Hepatic stellate cell (primary cell): ENCODE results near the gene SWT1.
"Not testable (repeated sequence)": the region's sequence is repeated elsewhere in the genome, so short reads cannot be mapped to it uniquely, and the experiment has no call there.

Source experiments
- DNase-seq: peaks from one replicate; pipeline ENCODE4 v3.0.0; 2011; ENCODE audit warnings: low spot score

The SWT1 gene

DNA sequence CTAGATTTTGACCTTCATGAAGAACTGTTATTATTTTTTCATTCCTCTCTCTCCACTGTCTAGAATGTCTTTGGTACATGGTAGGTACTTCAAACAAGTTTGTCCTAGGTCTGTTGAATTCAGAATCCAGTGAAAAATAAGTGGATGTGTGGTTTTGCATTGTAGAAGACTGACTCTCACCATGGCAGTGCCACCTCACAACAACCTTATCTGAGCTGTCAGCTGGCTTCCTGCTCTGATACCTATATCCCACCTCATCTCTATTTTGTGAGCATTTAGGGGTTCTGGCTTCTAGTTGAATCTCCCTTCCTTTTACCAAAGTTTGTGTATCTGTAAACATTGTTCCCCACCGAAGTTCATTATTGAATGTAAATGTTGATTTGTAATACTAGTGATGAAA lies 9.1 kb downstream of the SWT1 start:
- DNase-seq = no peak

GRCh38 chr1:185170291-185170848 lies 13.4 kb downstream of the SWT1 start:
- peak; percentile 28 for DNase-seq

GRCh38 chr1:185193756-185194155 lies 36.8 kb downstream of the SWT1 start:
- DNase-seq = no peak

- DNase-seq = not testable (repeated sequence)
These were observed 41.7 kb downstream of the SWT1 start for GRCh38 chr1:185198712-185199111.

DNA sequence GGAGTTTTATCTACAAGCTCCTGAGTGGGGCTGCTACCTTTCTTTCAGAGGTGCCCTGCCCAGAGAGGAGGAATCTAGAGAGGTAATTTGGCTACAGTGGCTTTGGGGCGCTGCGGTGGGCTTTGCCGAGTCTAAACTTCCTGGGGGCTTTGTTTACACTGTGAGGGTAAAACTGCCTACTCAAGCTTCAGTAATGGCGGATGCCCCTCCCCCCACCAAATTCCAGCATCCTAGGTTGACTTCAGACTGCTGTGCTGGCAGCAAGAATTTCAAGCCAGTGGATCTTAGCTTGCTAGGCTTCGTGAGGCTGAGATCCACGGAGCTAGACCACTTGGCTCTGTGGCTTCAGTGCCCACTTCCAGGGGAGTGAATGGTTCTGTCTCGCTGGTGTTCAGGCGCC lies 43.9 kb downstream of the SWT1 start:
- no peak for DNase-seq

DNA sequence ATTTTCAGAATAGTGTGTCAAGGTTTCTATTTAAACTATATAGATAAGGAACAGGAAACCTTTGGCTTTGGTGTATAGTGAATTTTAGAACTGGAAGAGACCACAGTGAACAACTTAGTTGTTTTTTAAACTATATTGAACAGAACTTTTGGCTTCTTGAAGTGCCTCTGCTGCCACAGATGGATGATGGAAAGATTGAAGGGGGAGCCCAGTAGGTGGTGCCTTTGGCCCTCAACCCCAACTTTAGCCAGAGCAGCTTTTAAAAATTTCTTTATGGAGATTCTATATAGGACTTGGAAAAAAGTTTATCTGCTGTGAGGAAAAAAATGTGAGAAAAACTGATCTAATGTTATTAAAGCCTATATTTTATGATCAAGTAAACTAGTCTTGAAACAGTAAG lies 50.2 kb downstream of the SWT1 start:
- DNase-seq = no peak

DNA sequence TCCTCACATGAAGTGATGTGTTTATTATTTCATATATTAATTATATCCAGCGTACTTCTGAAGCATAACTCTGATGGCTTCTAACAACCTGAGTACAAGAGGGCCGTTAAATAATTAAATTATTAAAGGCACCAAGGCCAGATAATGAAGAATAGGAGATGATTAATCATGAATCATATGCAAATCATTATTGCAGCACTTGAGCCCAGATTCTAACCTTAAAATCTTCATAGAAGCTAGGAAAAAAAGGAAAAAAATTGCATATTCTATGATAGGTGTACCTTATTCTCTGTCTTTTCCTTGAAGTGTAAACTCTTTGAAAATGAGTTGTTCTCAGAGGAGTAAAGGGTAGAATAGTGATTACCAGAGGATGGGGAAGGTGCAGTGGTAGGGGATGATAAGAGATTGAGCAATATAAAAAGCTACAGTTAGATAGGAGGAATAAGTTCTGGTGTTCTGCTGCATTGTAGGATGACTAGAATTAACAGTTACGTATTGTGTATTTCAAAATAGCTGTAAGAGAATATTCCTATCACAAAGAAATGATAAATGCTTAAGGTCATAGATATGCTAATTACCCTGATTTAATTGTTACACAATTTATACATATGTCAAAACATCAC lies 51.1 kb downstream of the SWT1 start:
- no peak for DNase-seq

- DNase-seq = no peak
These were observed 51.7 kb downstream of the SWT1 start for GRCh38 chr1:185208626-185209180.

DNA sequence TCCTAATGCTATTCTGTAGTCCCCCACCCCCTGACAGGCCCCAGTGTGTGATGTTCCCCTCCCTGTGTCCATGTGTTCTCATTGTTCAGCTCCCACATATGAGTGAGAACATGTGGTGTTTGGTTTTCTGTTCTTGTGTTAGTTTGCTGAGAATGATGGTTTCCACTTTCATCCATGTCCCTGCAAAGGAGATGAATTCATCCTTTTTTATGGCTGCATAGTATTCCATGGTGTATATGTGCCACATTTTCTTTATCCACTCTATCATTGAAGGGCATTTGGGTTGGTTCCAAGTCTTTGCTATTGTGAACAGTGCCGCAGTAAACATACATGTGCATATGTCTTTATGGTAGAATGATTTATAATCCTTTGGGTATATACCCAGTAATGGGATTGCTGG lies 52.4 kb downstream of the SWT1 start:
- DNase-seq = not testable (repeated sequence)

GRCh38 chr1:185213091-185213490 lies 56.1 kb downstream of the SWT1 start:
- no peak for DNase-seq

DNA sequence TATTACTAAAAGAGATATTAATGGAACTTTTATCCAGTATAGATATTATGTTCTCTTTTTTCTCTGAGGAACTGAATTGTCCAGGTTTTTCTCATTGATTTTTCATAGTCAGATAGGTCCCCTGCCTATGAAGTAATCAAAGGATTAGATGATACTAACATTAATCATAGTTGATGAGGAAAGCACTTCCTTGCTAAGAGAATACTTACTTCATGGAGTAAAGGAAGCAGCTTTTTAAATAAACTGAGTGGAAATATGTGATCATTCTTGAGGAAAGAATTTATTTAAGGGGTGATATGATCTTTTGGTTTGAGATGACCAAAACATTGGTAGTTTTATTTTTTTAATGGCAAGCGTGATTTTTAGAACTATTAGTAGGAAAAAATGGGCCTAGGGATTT lies 58.9 kb downstream of the SWT1 start:
- no peak for DNase-seq

DNA sequence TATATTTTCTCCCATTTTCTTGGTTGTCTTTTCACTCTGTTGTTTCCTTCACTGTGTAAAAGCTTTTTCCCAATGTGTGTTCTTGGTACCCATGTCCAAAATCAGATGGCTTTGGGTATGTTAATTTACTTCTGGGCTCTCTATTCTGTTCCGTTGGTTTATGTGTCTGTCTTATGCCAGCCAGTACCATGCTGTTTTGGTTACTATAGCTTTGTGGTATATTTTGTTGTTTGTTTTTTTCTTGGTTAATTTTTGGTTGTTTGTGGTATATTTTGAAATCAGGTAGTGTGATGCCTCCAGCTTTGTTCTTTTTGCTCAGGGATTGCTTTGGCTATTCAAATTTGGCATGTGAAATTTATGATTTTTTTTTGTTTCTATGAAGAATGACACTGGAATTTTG lies 67.2 kb downstream of the SWT1 start:
- no peak for DNase-seq

GRCh38 chr1:185227161-185227560 lies 70.2 kb downstream of the SWT1 start:
- DNase-seq = no peak

GRCh38 chr1:185228979-185229378 lies 72.0 kb downstream of the SWT1 start:
- DNase-seq = no peak

DNA sequence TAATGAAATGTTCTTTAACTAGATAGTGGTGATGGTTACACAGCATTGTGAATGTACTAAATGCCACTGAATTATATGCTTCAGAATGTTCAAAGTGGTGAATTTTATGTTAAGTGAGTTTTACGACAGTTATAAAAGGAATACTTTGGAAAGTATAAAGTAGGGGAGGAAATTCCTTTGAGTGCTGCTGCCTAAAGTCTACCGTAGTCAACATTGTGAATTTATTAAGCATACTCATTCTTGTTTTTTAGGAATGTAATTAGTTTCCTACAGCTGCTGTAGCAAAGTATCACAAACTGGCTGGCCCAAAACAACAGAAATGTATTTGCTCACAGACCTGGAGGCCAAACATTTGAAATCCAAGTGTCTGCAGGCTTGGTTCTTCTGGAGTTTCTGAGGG lies 73.0 kb downstream of the SWT1 start:
- no peak for DNase-seq

- no peak for DNase-seq
These were observed 75.9 kb downstream of the SWT1 start for GRCh38 chr1:185232874-185233273.

DNA sequence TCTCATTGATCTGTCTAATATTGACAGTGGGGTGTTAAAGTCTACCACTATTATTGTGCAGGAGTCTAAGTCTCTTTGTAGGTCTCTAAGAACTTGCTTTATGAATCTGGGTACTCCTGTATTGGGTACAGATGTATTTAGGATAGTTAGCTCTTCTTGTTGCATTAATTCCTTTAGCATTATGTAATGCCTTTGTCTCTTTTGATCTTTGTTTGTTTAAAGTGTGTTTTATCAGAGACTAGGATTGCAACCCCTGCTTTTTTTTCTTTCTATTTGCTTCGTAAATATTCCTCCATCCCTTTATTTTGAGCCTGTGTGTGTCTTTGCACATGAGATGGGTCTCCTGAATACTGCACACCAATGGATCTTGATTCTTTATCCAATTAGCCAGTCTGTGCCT lies 77.2 kb downstream of the SWT1 start:
- not testable (repeated sequence) for DNase-seq

DNA sequence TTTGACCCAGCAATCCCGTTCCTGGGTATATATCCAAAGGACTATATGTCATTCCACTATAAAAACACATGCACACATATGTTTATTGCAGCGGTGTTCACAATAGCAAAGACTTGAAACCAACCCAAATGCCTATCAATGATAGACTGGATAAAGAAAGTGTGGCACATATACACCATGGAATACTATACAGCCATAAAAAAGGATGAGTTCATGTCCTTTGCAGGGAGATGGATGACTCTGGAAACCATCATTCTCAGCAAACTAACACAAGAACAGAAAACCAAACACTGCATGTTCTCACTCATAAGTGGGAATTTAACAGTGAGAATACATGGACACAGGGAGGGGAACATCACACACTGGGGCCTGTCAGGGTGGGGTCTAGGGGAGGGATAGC lies 80.2 kb downstream of the SWT1 start:
- DNase-seq = not testable (repeated sequence)

DNA sequence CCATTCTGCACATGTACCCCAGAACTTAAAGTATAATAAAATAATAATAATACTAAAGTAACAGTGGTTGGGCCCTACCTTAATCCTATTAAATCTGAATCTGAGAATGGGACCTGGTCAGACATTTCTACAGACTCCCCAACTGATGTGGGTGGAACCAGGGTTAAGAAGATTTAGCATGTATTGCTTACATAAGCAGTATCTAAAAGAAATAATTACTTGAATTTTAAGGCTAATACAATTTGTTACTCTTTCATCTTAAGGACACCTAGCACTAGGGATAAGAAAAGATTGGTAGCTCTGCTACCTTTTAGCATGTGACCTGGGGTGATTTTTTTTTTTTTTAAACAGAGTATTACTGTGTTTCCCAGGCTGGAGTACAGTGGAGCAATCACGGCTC lies 80.7 kb downstream of the SWT1 start:
- DNase-seq = no peak

DNA sequence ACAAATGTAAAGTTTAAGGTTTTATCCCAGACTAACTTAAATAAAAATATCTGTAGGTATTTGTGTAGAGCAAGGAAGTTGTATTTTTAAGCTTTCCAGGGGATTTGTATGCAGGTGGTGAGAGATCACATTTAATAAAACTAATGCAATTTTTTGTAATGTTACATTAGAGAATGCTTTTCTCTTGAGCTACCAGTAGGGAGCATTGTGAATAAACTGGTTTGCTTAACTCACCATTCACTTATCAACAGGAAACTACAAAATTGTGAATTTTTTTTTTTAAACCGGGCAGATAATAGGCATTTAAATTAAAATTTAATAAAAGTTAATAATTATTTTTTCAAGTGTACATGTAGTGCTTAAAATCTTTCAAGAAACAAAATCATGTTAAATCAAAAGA lies 81.5 kb downstream of the SWT1 start:
- no peak for DNase-seq

GRCh38 chr1:185239861-185240260 lies 82.9 kb downstream of the SWT1 start:
- DNase-seq = no peak

DNA sequence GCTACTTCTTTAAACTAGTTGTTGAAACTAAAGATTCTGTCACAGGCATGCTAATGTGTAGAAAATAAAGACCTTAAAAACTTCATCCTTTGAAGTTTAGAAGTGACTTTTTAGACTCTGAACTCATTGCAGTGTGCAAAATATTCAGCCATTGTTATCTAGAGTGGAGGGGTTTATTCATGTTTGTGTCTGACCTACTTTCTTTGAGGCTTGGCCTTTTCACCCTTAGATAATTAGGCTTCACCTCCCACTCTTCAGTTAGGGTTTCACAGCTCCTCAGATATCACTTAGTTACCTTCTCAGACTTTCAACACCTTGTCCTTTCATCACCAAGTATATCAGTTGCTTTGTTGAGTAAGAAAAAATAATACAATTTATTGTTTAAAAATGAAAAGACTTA lies 84.2 kb downstream of the SWT1 start:
- no peak for DNase-seq

DNA sequence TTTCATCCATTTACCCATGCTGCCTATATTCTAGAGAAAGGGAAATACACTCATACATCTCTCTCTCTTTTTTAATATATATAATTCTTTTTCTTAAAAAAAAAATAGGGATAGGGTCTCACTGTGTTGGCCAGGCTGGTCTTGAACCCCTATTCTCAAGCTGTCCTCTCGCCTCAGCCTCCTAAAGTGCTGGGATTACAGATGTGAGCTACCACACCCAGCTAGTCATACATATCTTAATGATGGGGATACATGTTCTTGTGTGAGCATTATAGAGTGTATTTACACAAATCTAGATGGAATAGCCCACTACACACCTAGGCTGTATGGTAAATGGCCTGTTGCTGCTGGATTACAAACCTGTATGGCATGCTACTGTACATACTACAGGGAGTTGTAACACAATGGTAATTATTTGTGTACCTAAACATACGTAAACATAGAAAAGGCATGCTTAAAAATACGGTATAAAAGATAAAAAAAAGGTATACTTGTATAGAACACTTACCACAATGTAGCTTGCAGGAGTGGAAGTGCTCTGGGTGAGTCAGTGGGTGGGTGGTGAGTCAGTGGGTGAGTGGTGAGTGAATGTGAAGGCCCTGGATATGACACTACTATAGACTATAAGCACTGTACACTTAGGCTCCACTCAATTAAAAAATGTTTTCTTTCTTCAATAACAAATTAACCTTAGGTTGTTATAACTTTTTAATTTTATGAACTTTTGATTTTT lies 87.2 kb downstream of the SWT1 start:
- DNase-seq = no peak
